Neural cell (in vitro differentiated cells): Measurements from ENCODE around the gene ALK. TPM values are rescaled to one million over a fixed set of nuclear protein-coding genes. Genes with fewer than 3 reads are reported as not detected.

Source experiments
- H2AFZ ChIP-seq: fragments of 200-600, 300-800 bp; sonication (generic), shearing (Covaris generic); 2 replicates; pipeline ENCODE4 v1.6.0; 2014; ENCODE audit warnings: low read depth, mild to moderate bottlenecking, antibody characterized with exemption, low read length, moderate library complexity
- H3F3A ChIP-seq: fragments of 200-600 bp; shearing (Covaris generic); 2 replicates; pipeline ENCODE4 v1.6.1; 2016; ENCODE audit warnings: mild to moderate bottlenecking, moderate library complexity, mixed read lengths, antibody characterized with exemption, low read length; ENCODE audit not compliant: insufficient read depth, poor library complexity, severe bottlenecking
- H3K27ac ChIP-seq: fragments of 200-600, 300-800 bp; sonication (generic), shearing (Covaris generic); 2 replicates; pipeline ENCODE4 v1.5.1; 2014; ENCODE audit warnings: mild to moderate bottlenecking, low read length, moderate library complexity
- H3K27me3 ChIP-seq: fragments of 300-800, 200-600 bp; sonication (generic), shearing (Covaris generic); 2 replicates; pipeline ENCODE4 v1.6.0; 2014; ENCODE audit warnings: mild to moderate bottlenecking, low read depth, low read length, moderate library complexity; ENCODE audit not compliant: insufficient read depth
- H3K36me3 ChIP-seq: fragments of 300-800, 200-600 bp; sonication (generic), shearing (Covaris generic); 2 replicates; pipeline ENCODE4 v1.5.1; 2014; ENCODE audit warnings: mild to moderate bottlenecking, antibody characterized with exemption, low read length, moderate library complexity; ENCODE audit not compliant: insufficient read depth
- H3K4me2 ChIP-seq: fragments of 300-800, 200-600 bp; sonication (generic), shearing (Covaris generic); 2 replicates; pipeline ENCODE4 v1.6.0; 2014; ENCODE audit warnings: mild to moderate bottlenecking, low read length
- H3K4me3 ChIP-seq: fragments of 300-800, 200-600 bp; sonication (generic), shearing (Covaris generic); 2 replicates; pipeline ENCODE4 v1.5.1; 2014; ENCODE audit warnings: mild to moderate bottlenecking, low read length, moderate library complexity
- H3K79me2 ChIP-seq: fragments of 200-600 bp; shearing (Covaris generic); replicated peaks from 2 replicates; pipeline ENCODE4 v1.6.0; 2014; ENCODE audit warnings: mild to moderate bottlenecking, low read length, moderate library complexity; ENCODE audit not compliant: insufficient read depth
- H3K9ac ChIP-seq: fragments of 300-800, 200-600 bp; sonication (generic), shearing (Covaris generic); 2 replicates; pipeline ENCODE4 v1.6.1; 2016; ENCODE audit warnings: mild to moderate bottlenecking, low read length, mixed read lengths
- H3K9me2 ChIP-seq: fragments of 200-600 bp; shearing (Covaris generic); 2 replicates; pipeline ENCODE4 v1.6.1; 2016; ENCODE audit warnings: mild to moderate bottlenecking, low read length, mixed read lengths; ENCODE audit not compliant: insufficient read depth
- H3K9me3 ChIP-seq: fragments of 200-600, 300-800 bp; sonication (generic), shearing (Covaris generic); 2 replicates; pipeline ENCODE4 v1.6.1; 2016; ENCODE audit warnings: mild to moderate bottlenecking, mixed run types, low read length, moderate library complexity, mixed read lengths
- H4K20me1 ChIP-seq: fragments of 200-600 bp; shearing (Covaris generic); 2 replicates; pipeline ENCODE4 v1.6.1; 2016; ENCODE audit warnings: mild to moderate bottlenecking, mixed run types; ENCODE audit not compliant: insufficient read depth
- EP300 ChIP-seq: fragments of 450-650 bp; conservative IDR thresholded peaks from 2 replicates; pipeline ENCODE4 v1.6.1; 2014; ENCODE audit warnings: antibody characterized with exemption, mild to moderate bottlenecking, moderate library complexity; ENCODE audit not compliant: poor library complexity, severe bottlenecking
- EZH2 ChIP-seq: fragments of 200-600, 300-800 bp; shearing (Covaris generic), sonication (generic); IDR thresholded peaks from 2 replicates; pipeline ENCODE4 v1.6.1; 2014; ENCODE audit warnings: antibody characterized with exemption, low read length, borderline replicate concordance, mild to moderate bottlenecking; ENCODE audit not compliant: insufficient read depth, poor library complexity, severe bottlenecking
- MXI1 ChIP-seq: fragments of 450-650 bp; conservative IDR thresholded peaks from 2 replicates; pipeline ENCODE4 v1.6.1; 2014; ENCODE audit warnings: antibody characterized with exemption, mild to moderate bottlenecking; ENCODE audit not compliant: poor library complexity, severe bottlenecking
- POLR2AphosphoS5 ChIP-seq: IDR thresholded peaks from 2 replicates; pipeline ENCODE4 v1.6.1; 2012
- RAD21 ChIP-seq: fragments of 450-650 bp; conservative IDR thresholded peaks from 2 replicates; pipeline ENCODE4 v1.6.1; 2014; ENCODE audit warnings: antibody characterized with exemption, mild to moderate bottlenecking, moderate library complexity
- SMC3 ChIP-seq: fragments of 450-650 bp; conservative IDR thresholded peaks from 2 replicates; pipeline ENCODE4 v1.6.1; 2014; ENCODE audit warnings: antibody characterized with exemption, mild to moderate bottlenecking, moderate library complexity; ENCODE audit not compliant: poor library complexity
- TAF1 ChIP-seq: IDR thresholded peaks from 2 replicates; pipeline ENCODE4 v1.6.1; 2012; ENCODE audit warnings: low read depth
- polyA plus RNA-seq: library from polyadenylated mRNA; depleted of rRNA; stranded (reverse); fragments of >200 nt; gene quantifications from 2 replicates; pipeline ENCODE4 v1.2.3, GENCODE V29; 2014
- TF ChIP-seq, protein P1 (sequence below): IDR thresholded peaks from 2 replicates; pipeline ENCODE4 v1.6.1; 2012; ENCODE audit warnings: borderline replicate concordance
- TF ChIP-seq, protein P2 (sequence below): fragments of 450-650 bp; IDR thresholded peaks from 2 replicates; pipeline ENCODE4 v1.5.1; 2014; ENCODE audit warnings: antibody characterized with exemption, mild to moderate bottlenecking, moderate library complexity; ENCODE audit not compliant: poor library complexity, severe bottlenecking

ALK gene
- polyA plus RNA-seq, 1 donor from 2014 or later: 7.1 TPM

DNA sequence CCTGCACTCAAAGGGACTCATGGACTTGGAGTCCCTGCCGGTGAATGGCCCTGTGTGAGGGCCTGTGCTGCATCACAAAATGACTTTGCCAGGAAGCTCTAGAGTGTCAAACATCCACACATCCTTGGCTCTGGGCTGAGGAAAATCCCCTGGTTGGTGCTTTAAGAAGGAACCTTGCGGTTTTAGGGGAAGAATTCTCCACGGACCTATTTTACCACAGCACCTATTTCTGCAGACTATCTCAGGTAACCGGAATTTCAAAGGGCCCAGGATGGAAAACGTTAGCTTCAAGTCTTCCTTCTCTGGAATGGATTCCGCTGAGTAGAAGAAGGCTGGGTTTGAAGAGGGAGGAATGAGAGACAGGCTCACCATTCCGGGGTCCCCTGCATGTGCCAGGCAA, 166.2 kb downstream of the ALK start:
- no peaks in the 10 kb centered on the region for H3K79me2 ChIP-seq
- H2AFZ ChIP-seq: no peak overlapping the region
- no peaks in the 10 kb centered on the region for H4K20me1 ChIP-seq
- no peaks in the 10 kb centered on the region for H3F3A ChIP-seq
- H3K4me2 ChIP-seq: no peak overlapping the region
- H3K4me3 ChIP-seq: no peak overlapping the region
- no peak for TF ChIP-seq EP300
- no peak for TF ChIP-seq RAD21
- TF ChIP-seq, protein P1, sequence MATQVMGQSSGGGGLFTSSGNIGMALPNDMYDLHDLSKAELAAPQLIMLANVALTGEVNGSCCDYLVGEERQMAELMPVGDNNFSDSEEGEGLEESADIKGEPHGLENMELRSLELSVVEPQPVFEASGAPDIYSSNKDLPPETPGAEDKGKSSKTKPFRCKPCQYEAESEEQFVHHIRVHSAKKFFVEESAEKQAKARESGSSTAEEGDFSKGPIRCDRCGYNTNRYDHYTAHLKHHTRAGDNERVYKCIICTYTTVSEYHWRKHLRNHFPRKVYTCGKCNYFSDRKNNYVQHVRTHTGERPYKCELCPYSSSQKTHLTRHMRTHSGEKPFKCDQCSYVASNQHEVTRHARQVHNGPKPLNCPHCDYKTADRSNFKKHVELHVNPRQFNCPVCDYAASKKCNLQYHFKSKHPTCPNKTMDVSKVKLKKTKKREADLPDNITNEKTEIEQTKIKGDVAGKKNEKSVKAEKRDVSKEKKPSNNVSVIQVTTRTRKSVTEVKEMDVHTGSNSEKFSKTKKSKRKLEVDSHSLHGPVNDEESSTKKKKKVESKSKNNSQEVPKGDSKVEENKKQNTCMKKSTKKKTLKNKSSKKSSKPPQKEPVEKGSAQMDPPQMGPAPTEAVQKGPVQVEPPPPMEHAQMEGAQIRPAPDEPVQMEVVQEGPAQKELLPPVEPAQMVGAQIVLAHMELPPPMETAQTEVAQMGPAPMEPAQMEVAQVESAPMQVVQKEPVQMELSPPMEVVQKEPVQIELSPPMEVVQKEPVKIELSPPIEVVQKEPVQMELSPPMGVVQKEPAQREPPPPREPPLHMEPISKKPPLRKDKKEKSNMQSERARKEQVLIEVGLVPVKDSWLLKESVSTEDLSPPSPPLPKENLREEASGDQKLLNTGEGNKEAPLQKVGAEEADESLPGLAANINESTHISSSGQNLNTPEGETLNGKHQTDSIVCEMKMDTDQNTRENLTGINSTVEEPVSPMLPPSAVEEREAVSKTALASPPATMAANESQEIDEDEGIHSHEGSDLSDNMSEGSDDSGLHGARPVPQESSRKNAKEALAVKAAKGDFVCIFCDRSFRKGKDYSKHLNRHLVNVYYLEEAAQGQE: no peak
- TF ChIP-seq TAF1: no peak
- no peak for TF ChIP-seq EZH2
- TF ChIP-seq POLR2AphosphoS5: no peak
- no peak for TF ChIP-seq MXI1
- TF ChIP-seq SMC3: no peak
- TF ChIP-seq, protein P2, sequence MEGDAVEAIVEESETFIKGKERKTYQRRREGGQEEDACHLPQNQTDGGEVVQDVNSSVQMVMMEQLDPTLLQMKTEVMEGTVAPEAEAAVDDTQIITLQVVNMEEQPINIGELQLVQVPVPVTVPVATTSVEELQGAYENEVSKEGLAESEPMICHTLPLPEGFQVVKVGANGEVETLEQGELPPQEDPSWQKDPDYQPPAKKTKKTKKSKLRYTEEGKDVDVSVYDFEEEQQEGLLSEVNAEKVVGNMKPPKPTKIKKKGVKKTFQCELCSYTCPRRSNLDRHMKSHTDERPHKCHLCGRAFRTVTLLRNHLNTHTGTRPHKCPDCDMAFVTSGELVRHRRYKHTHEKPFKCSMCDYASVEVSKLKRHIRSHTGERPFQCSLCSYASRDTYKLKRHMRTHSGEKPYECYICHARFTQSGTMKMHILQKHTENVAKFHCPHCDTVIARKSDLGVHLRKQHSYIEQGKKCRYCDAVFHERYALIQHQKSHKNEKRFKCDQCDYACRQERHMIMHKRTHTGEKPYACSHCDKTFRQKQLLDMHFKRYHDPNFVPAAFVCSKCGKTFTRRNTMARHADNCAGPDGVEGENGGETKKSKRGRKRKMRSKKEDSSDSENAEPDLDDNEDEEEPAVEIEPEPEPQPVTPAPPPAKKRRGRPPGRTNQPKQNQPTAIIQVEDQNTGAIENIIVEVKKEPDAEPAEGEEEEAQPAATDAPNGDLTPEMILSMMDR: no peak
- no peaks in the 10 kb centered on the region for H3K9me3 ChIP-seq
- no peaks in the 10 kb centered on the region for H3K27me3 ChIP-seq
- H3K27ac ChIP-seq: no peak overlapping the region
- no peak overlapping the region for H3K9ac ChIP-seq
- H3K36me3 ChIP-seq: no peaks in the 10 kb centered on the region
- H3K9me2 ChIP-seq: no peaks in the 10 kb centered on the region

DNA sequence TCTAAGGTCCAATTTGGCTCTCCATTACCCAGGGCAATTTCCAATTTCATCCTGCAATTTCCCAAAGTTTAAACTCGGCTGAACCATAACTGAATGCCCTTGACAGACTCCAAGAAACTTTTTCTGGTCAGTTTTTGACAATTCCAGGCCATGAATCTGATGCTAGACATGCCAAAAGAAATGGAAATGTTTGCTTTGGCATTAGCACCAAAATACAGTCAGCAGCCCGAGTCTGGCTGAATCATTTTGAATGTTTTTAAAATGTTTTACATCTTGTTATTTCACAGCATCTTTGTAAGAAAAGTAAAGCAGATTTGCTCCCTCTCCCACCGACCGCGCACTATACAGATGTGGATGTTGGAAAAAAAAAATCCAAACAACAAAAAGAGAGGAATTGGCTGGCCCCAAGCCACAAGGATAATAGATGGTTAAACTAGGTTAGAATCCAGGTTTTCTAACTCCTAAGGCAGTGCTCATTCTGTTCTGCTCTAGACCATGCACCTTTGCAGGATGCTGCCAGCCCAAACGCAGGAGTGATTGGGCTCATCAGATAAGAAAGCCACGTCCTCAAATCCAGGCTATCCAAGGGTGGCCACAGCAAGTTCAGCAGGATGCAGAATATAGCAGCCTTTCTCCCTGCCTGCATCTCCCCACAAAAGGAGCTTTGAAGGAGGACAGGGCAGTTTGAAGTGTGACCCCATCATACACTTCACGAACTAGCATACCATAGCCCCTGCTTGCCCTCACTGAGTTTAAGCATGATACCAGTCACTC, 167.5 kb downstream of the ALK start:
- Histone ChIP-seq H3K9ac (no peak overlapping the region), H3K36me3 (no peaks in the 10 kb centered on the region), H2AFZ (no peak overlapping the region), H3K27me3 (no peaks in the 10 kb centered on the region), H3K4me3 (no peak overlapping the region), H3K9me2 (no peaks in the 10 kb centered on the region), H3K27ac (no peak overlapping the region), H3K9me3 (no peaks in the 10 kb centered on the region), H3K4me2 (no peak overlapping the region), H3K79me2 (no peaks in the 10 kb centered on the region), H3F3A (no peaks in the 10 kb centered on the region), H4K20me1 (no peaks in the 10 kb centered on the region)
- TF ChIP-seq, protein P1: no peak
- TF ChIP-seq, protein P2: no peak
- no peak for TF ChIP-seq EZH2
- no peak for TF ChIP-seq EP300
- TF ChIP-seq SMC3: no peak
- no peak for TF ChIP-seq MXI1
- TF ChIP-seq TAF1: no peak
- no peak for TF ChIP-seq POLR2AphosphoS5
- no peak for TF ChIP-seq RAD21
